GM12878 (cell line): ENCODE results near the gene FKRP. TPM values are rescaled to one million over a fixed set of nuclear protein-coding genes. Genes with fewer than 3 reads are reported as not detected.

Experiments used
- ATAC-seq: fragments of 200-7000 bp; cut with Tn5 transposase; 3 replicates; pipeline ENCODE4 v1.9.1; 2020; ENCODE audit warnings: mild to moderate bottlenecking, moderate library complexity
- BruUV-seq: library from RNA; stranded (reverse); fragments of 400-500 nt; replicated peaks from 2 replicates; lab custom pipeline; 2021; lab: Mats Ljungman, UMichigan
- CTCF ChIA-PET: fragments of 300-600 bp; sonication (Branson Sonifier 250); formaldehyde crosslinking; extraction: SDS; loops from one replicate; lab custom pipeline; 2021; ENCODE audit warnings: inconsistent platforms; lab: Yijun Ruan, JAX
- POLR2A ChIA-PET: fragments of 350-600 bp; formaldehyde crosslinking; extraction: SDS; loops from one replicate; lab custom pipeline; 2021; ENCODE audit warnings: inconsistent platforms; lab: Charles Lee
- RAD21 ChIA-PET: fragments of 300-600 bp; sonication (Branson Sonifier 250); formaldehyde crosslinking; loops from one replicate; lab custom pipeline; 2023; ENCODE audit warnings: antibody characterized with exemption; ENCODE audit not compliant: unreplicated experiment; lab: Charles Lee
- SMC1A ChIA-PET: fragments of 300-600 bp; sonication (Branson Sonifier 250); formaldehyde crosslinking; loops from one replicate; lab custom pipeline; 2023; ENCODE audit not compliant: unreplicated experiment, uncharacterized antibody; lab: Charles Lee
- DNase-seq: peaks from one replicate; pipeline ENCODE4 v3.0.0-alpha.2; 2011; ENCODE audit warnings: low read depth, low spot score
- FAIRE-seq: peaks from 3 replicates; lab custom pipeline; 2011; peaks lifted over from hg19 to GRCh38; lab: Jason Lieb, UNC
- H2AFZ ChIP-seq: 2 replicates; pipeline ENCODE4 v1.6.0; 2011; ENCODE audit warnings: low read depth, low read length, control low read depth; ENCODE audit not compliant: control insufficient read depth
- H3K27ac ChIP-seq: 2 replicates; pipeline ENCODE4 v1.5.1; 2011; ENCODE audit warnings: control low read depth; ENCODE audit not compliant: control insufficient read depth, insufficient read depth
- H3K27me3 ChIP-seq, 2 experiments: replicated peaks in 1 of 2; 2 replicates each; pipeline versions ENCODE4 v1.6.0 to v1.6.1; 2011; ENCODE audit warnings: low read length in 1 of 2; ENCODE audit not compliant: control insufficient read depth in 2 of 2, insufficient read depth in 2 of 2
- H3K36me3 ChIP-seq, 2 experiments: 2 replicates each; pipeline ENCODE4 v1.5.1; 2011; ENCODE audit warnings: low read length in 1 of 2; ENCODE audit not compliant: control insufficient read depth in 2 of 2, insufficient read depth in 2 of 2
- H3K4me1 ChIP-seq: 2 replicates; pipeline ENCODE4 v1.6.1; 2011; ENCODE audit warnings: mild to moderate bottlenecking, low read length, moderate library complexity, mixed read lengths; ENCODE audit not compliant: control insufficient read depth, insufficient read depth
- H3K4me2 ChIP-seq: 2 replicates; pipeline ENCODE4 v1.6.0; 2011; ENCODE audit warnings: control low read depth; ENCODE audit not compliant: control insufficient read depth, insufficient read depth
- H3K4me3 ChIP-seq: fragments of 200-600 bp; sonication (generic); 2 replicates; pipeline ENCODE4 v1.5.1; 2016
- H3K79me2 ChIP-seq: 2 replicates; pipeline ENCODE4 v1.6.0; 2011; ENCODE audit warnings: low read length; ENCODE audit not compliant: control insufficient read depth, insufficient read depth
- H3K9ac ChIP-seq: 2 replicates; pipeline ENCODE4 v1.8.0; 2011; ENCODE audit warnings: low read length, control low read depth, mixed read lengths; ENCODE audit not compliant: control insufficient read depth, insufficient read depth
- H3K9me3 ChIP-seq: replicated peaks from 3 replicates; pipeline ENCODE4 v1.5.1; 2011; ENCODE audit warnings: mild to moderate bottlenecking, low read length; ENCODE audit not compliant: control insufficient read depth, insufficient read depth
- H4K20me1 ChIP-seq: 2 replicates; pipeline ENCODE4 v1.6.0; 2011; ENCODE audit not compliant: control insufficient read depth, insufficient read depth
- DPF2 ChIP-seq: fragments of 450-650 bp; IDR thresholded peaks from 2 replicates; pipeline ENCODE4 v1.6.1; 2017; ENCODE audit warnings: mild to moderate bottlenecking
- EED ChIP-seq: sonication (generic); IDR thresholded peaks from 2 replicates; pipeline ENCODE4 v1.6.1; 2016; ENCODE audit warnings: antibody characterized with exemption, low read depth
- FOXK2 ChIP-seq: fragments of 450-650 bp; IDR thresholded peaks from 2 replicates; pipeline ENCODE4 v1.6.1; 2017; ENCODE audit warnings: mild to moderate bottlenecking, moderate library complexity
- JUND ChIP-seq: IDR thresholded peaks from 2 replicates; pipeline ENCODE4 v1.6.1; 2012; ENCODE audit warnings: low read depth, mild to moderate bottlenecking, low read length, improper control_type of control experiment, moderate library complexity
- KDM1A ChIP-seq: fragments of 200-600 bp; sonication (generic); IDR thresholded peaks from 2 replicates; pipeline ENCODE4 v1.6.1; 2016; ENCODE audit warnings: borderline replicate concordance
- NBN ChIP-seq: fragments of 450-650 bp; IDR thresholded peaks from 2 replicates; pipeline ENCODE4 v1.6.1; 2016
- RAD21 ChIP-seq: IDR thresholded peaks from 2 replicates; pipeline ENCODE4 v1.6.1; 2011; ENCODE audit warnings: mild to moderate bottlenecking, low read depth, low read length, moderate library complexity; ENCODE audit not compliant: insufficient read depth
- SP1 ChIP-seq: IDR thresholded peaks from one replicate; pipeline ENCODE4 v1.6.1; 2011; ENCODE audit warnings: low read depth, low read length
- SRF ChIP-seq, 2 experiments: IDR thresholded peaks; 2 replicates each; pipeline ENCODE4 v1.6.1; 2011; ENCODE audit warnings: low read depth in 2 of 2, low read length in 2 of 2, mild to moderate bottlenecking in 1 of 2, moderate library complexity in 1 of 2
- ZZZ3 ChIP-seq: IDR thresholded peaks from 2 replicates; pipeline ENCODE4 v1.6.1; 2011; ENCODE audit warnings: low read depth; ENCODE audit not compliant: control insufficient read depth, insufficient read length
- WGBS: methylation state at CpG from one replicate; pipeline ENCODE4 v1.1.6; 2016; ENCODE audit warnings: low lambda C conversion rate; ENCODE audit not compliant: insufficient replicate concordance, insufficient coverage; ENCODE audit errors: missing lambda C conversion rate; 5-methylcytosine and 5-hydroxymethylcytosine counted together
- in situ Hi-C: fragments of 300-500 bp; cut with MboI; formaldehyde crosslinking; loops from 9 replicates; pipeline ENCODE4 v1.14.3; 2018; ENCODE audit warnings: mixed read lengths
- intact Hi-C: fragments of 100-400 bp; cut with micrococcal nuclease; formaldehyde crosslinking; loops from one replicate; pipeline ENCODE4 v1.14.2; 2022; ENCODE audit not compliant: unreplicated experiment
- polyA plus RNA-seq, 11 experiments: library from polyadenylated mRNA; depleted of rRNA in 4 of 11; unstranded in 6 of 11; stranded (reverse) in 5 of 11; fragments of >200 nt; fragmentation: Nextera tagmentation in 4 of 11; fragmentation: Illumina TruSeq in 1 of 11; extraction: Ambion mirVana in 4 of 11; extraction: Trizol in 1 of 11; gene quantifications; 1 replicate in 1 of 11; 2 replicates in 10 of 11; pipeline versions ENCODE4 v1.2.1 to v1.2.3, GENCODE V29; 2011 to 2016; ENCODE audit warnings: inconsistent platforms in 2 of 11, missing spikeins in 2 of 11, low read depth in 1 of 11
- total RNA-seq, 4 experiments: library from RNA; depleted of rRNA in 3 of 4; stranded (reverse); fragments of >200 nt in 3 of 4; fragmentation: Illumina TruSeq in 1 of 4; extraction: Trizol in 1 of 4; gene quantifications; 2 replicates each; pipeline versions ENCODE4 v1.2.1 to v1.2.3, GENCODE V29; 2013 to 2021

FKRP gene
- total and polyA plus RNA-seq, 10 of the 15 experiments (the other 5 are each of a cell fraction or from before 2014, with no cell fraction given), result 1.3 to 14.1 (median 7.8) TPM

DNA sequence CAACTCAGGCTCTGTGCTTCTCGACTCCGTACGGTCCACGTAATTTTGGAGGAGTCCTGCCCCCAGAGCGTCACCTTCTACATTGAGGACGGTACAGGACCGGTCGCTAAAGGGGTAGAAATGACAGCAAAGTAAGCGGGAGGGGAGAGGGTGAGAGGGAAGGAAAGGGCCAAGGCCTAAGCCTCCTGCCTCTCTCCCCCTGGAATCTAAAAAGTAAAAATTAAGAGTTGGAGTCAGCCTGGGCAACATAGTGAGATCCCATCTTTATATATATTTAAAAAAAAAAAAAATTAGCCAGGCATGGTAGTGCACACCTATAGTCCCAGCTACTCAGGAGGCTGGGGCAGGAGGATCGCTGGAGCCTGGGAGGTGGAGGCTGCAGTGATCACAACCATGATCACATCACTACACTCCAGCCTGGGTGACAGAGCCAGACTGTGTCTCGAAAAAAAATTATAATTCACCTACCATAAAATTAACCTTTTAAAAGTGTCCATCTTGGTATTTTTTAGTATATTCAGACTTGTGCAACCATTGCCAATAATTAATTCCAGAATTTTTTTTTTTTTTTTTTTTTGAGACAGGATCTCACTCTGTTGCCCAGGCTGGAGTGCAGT is 29.9 kb downstream of the FKRP start:
- H3K9ac ChIP-seq, result no peak overlapping the region
- no peaks in the 10 kb centered on the region for H3K9me3 ChIP-seq
- H3K4me1 ChIP-seq, result no peaks in the 10 kb centered on the region
- RAD21 ChIA-PET, result no interaction called here
- no peaks in the 10 kb centered on the region for H3K27me3 ChIP-seq
- no peak overlapping the region for H3K27ac ChIP-seq
- no peak for FAIRE-seq
- CTCF ChIA-PET, result interaction anchor here (1.1 kb wide), 1 partner anchor 65 kb away, joined by 4 read pairs; no protein-coding TSS in a partner anchor
- no peak overlapping the region for H3K4me2 ChIP-seq
- no peak overlapping the region for H2AFZ ChIP-seq
- no peaks in the 10 kb centered on the region for H3K79me2 ChIP-seq
- no peak overlapping the region for H3K4me3 ChIP-seq
- no peak for ATAC-seq
- in situ Hi-C loops (no loop called here), intact Hi-C loops (no loop called here)
- SMC1A ChIA-PET, result no interaction called here
- WGBS, result 90% methylated on average over 11 of the region's 11 CpGs
- BruUV-seq, result no TSS peak
- peaks cover 23 to 25% of the 10 kb centered on the region in 2 experiments for H3K36me3 ChIP-seq
- POLR2A ChIA-PET, result no interaction called here
- TF ChIP-seq JUND (no peak), ZZZ3 (no peak), SRF (IDR thresholded peaks at IDR 0.05; ENCODE audit: low read depth in 2 of 2, low read length in 2 of 2) (no peak), SP1 (no peak), NBN (no peak), KDM1A (no peak), FOXK2 (no peak), DPF2 (no peak), RAD21 (no peak), EED (no peak)
- no peaks in the 10 kb centered on the region for H4K20me1 ChIP-seq
- DNase-seq, result no peak
